Erythroblast (primary cell): ENCODE data around the gene SIPA1L3.
"Not testable (repeated sequence)": the region's sequence is repeated elsewhere in the genome, so short reads cannot be mapped to it uniquely, and the experiment has no call there.

Source experiments
- DNase-seq, 2 experiments: peaks; one replicate each; lab custom pipeline; 2025; lab: John Stamatoyannopoulos, UW
- GATA1 ChIP-seq: IDR thresholded peaks from 2 replicates; pipeline ENCODE4 v1.6.1; 2011; ENCODE audit warnings: low read depth, mild to moderate bottlenecking, control low read depth, low read length, moderate library complexity
- POLR2A ChIP-seq: IDR thresholded peaks from 2 replicates; pipeline ENCODE4 v1.6.1; 2011; ENCODE audit warnings: mild to moderate bottlenecking, low read length

Gene SIPA1L3

GRCh38 chr19:37906869-37907734 is at the start of gene SIPA1L3:
TSS of gene SIPA1L3 (plus strand) at chr19:37907208. CDS start at chr19:38081566, 174,358 bp downstream.
- TF ChIP-seq POLR2A (no peak), GATA1 (no peak)
- peak; percentile 93 for DNase-seq

GRCh38 chr19:37864501-37864900 is 42.5 kb upstream of the SIPA1L3 start:
- no peak for TF ChIP-seq GATA1
- no peak for TF ChIP-seq POLR2A
- no peak for DNase-seq

DNA sequence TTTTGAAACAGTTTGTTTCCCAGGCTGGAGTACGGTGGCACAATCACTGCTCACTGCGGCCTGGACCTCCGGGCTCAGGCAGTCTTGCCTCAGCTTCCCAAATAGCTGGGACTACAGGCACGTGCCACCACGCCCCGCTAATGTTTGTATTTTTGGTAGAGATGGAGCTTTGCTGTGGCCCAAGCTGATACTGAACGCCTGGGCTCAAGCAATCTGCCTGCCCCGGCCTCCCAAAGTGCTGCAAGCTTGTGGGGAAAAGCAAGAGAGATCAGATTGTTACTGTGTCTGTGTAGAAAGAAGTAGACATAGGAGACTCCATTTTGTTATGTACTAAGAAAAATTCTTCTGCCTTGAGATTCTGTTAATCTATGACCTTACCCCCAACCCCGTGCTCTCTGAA is 41.1 kb upstream of the SIPA1L3 start:
- DNase-seq = not testable (repeated sequence)

- DNase-seq = no peak
- TF ChIP-seq GATA1 (no peak), POLR2A (no peak)
Observed at GRCh38 chr19:37867831-37868230, 39.2 kb upstream of the SIPA1L3 start.

GRCh38 chr19:37869766-37870340 is 37.2 kb upstream of the SIPA1L3 start:
- no peak for TF ChIP-seq POLR2A
- TF ChIP-seq GATA1 = no peak
- DNase-seq = no peak

DNA sequence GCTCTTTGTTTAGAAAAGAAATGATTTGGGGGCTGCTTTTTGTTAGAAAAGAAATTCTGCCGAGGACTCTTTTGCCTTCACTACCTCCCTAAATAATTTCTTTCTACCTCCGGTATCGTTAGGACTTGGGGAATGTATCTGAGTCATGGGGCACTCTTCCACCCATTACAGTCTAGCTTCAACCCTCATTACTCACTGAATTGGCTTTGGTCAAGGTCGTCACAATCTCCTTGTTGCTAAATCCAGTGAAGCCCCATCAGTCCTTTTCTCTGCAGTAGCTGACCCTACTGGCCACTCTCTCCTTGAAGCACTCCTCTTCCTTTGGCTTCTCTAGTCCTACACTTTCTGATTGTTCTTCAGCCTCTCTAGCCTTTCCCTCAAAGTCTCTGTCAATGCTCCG is 34.6 kb upstream of the SIPA1L3 start:
- no peak for DNase-seq
- TF ChIP-seq POLR2A (no peak), GATA1 (no peak)

GRCh38 chr19:37874784-37875183 is 32.2 kb upstream of the SIPA1L3 start:
- TF ChIP-seq POLR2A (no peak), GATA1 (no peak)
- no peak for DNase-seq

DNA sequence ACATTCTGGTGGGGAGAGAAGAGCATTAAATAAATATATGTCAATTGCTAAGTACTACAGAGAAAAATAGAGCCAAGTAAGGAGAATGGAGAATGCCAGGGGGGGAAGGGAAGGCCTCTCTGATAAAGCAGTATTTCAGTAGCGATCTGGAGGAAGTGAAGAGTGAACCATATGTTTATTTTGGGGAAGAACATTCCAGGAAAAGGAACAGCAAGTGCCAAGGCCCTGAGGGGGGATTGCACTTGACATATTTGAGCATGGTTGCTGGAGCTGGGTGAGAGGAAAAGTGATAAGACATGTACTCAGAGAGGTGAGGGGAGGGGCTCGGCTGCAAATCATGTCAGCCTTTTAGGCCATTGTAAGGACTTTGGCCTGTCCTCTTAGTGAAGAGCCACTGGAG is 31.0 kb upstream of the SIPA1L3 start:
- TF ChIP-seq POLR2A (no peak), GATA1 (no peak)
- no peak for DNase-seq

DNA sequence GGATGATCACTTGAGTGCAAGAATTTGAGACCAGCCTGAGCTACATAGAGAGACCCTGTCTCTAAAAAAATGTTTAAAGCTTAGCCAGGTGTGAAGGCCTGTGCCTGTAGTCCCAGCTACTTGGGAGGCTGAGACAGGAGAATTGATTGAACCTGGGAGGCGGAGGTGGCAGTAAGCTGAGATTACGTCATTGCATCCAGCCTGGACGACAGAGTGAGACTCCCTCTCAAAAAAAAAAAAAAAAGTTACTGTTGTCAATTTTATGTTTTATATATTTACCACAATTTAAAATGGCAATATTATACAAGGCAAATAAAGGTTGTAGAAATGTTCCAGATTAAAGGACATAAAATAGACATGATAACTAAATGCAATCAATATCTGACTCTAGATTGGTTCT is 29.9 kb upstream of the SIPA1L3 start:
- TF ChIP-seq POLR2A (no peak), GATA1 (no peak)
- DNase-seq = no peak

GRCh38 chr19:37885392-37885791 is 21.6 kb upstream of the SIPA1L3 start:
- DNase-seq = no peak

DNA sequence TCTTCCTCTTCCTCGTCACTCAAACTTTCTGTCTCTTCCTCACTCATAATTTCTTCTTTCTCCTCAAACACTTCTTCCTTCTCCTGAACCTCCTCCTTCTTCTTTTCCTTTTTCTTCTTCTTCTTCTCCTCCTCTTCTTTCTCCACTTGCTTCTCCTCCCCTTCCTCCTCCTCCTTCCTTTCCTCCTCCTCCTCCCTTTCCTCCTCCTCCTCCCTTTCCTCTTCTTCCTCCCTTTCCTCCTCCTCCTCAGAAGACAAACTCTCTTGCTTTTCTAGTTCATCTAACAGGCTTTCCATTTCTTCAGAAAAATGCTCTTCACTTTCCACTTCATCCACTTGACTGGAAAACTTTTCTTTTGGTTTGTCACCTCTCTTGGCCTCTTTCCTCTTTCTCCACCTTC is 20.4 kb upstream of the SIPA1L3 start:
- no peak for TF ChIP-seq GATA1
- no peak for TF ChIP-seq POLR2A
- DNase-seq = no peak

More at GRCh38 chr19:37885392-37885791, 21.6 kb upstream of the SIPA1L3 start:
- TF ChIP-seq POLR2A (no peak), GATA1 (no peak)

GRCh38 chr19:37893845-37894575 is 13.0 kb upstream of the SIPA1L3 start:
- DNase-seq = no peak
- TF ChIP-seq GATA1 = no peak
- no peak for TF ChIP-seq POLR2A

GRCh38 chr19:37896180-37896579 is 10.8 kb upstream of the SIPA1L3 start:
- no peak for DNase-seq
- TF ChIP-seq POLR2A = no peak
- no peak for TF ChIP-seq GATA1

GRCh38 chr19:37899453-37899852 is 7.6 kb upstream of the SIPA1L3 start:
- TF ChIP-seq POLR2A (no peak), GATA1 (no peak)
- no peak for DNase-seq

DNA sequence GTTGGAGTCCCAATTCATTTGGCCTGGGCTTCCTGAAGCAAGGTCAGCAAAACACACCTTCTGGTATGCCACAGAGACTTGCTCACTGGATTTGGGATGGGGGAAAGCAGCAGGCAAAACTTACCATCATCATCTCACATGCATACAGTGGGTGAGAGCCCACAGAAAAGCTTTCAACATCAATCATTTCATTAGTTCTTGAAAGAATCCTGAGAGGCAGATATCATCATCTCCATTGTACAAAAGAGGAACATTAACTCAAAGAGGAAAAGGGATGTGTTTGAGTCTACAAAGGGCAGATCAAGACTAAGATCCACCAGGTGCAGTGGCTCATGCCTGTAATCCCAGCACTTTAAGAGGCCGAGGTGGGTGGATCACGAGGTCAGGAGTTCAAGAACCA is 7.0 kb upstream of the SIPA1L3 start:
- TF ChIP-seq GATA1 (no peak), POLR2A (no peak)
- no peak for DNase-seq
